ENCODE results near the gene TLCD1.

DNA sequence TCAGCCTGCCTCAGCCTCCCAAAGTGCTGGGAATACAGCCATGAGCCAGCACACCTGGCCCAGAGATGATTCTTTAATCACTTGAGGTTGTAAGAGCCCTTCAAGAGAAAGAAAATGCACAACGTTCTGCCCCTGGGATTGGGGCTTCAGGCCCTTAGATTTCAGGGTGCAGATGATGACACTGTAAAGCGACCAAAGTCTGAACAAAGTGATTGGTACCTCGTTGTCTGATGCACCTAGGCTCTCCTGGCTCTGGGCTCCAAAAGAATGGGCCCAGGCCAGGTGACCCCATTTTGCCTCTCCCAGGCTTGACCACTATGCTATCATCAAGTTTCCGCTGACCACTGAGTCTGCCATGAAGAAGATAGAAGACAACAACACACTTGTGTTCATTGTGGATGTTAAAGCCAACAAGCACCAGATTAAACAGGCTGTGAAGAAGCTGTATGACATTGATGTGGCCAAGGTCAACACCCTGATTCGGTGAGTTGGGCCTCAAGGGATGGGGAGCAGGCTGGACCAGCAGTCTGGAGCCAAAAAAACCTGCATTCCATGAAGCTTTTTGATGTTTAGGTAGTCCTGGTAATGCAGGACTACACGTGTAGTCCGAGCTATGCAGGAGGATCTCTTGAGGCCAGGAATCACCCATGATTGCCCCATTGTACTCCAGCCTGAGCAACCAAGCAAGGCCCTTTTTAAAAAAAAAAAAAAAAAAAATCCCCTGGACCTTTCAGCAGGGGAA lies 3.4 kb downstream of the TLCD1 start:
- TF ChIP-seq, protein P1, sequence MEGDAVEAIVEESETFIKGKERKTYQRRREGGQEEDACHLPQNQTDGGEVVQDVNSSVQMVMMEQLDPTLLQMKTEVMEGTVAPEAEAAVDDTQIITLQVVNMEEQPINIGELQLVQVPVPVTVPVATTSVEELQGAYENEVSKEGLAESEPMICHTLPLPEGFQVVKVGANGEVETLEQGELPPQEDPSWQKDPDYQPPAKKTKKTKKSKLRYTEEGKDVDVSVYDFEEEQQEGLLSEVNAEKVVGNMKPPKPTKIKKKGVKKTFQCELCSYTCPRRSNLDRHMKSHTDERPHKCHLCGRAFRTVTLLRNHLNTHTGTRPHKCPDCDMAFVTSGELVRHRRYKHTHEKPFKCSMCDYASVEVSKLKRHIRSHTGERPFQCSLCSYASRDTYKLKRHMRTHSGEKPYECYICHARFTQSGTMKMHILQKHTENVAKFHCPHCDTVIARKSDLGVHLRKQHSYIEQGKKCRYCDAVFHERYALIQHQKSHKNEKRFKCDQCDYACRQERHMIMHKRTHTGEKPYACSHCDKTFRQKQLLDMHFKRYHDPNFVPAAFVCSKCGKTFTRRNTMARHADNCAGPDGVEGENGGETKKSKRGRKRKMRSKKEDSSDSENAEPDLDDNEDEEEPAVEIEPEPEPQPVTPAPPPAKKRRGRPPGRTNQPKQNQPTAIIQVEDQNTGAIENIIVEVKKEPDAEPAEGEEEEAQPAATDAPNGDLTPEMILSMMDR (conservative IDR thresholded peaks at IDR 0.05; ENCODE audit: low read depth in 2 of 2), result no peak
- TF ChIP-seq EZH2 (IDR thresholded peaks at IDR 0.05; ENCODE audit: low read depth, unreplicated experiment) (no peak), CREB1 (CRISPR knock-in tag; IDR thresholded peaks at IDR 0.05; ENCODE audit: low read depth) (no peak)

Data from GM23338 (cell line).